Measurements from ENCODE around the gene MGAT5. TPM values are rescaled to one million over a fixed set of nuclear protein-coding genes. Genes with fewer than 3 reads are reported as not detected.
A peak's percentile ranks its signal among the peaks of the same experiment; 100 is the strongest.

Gene MGAT5
- total RNA-seq, 1 donor from 2014 or later, result 21.2 TPM

- peaks cover 2% of the 10 kb centered on the region for H3K27me3 Mint-ChIP-seq (ENCODE audit: insufficient read depth, low read depth)
These were observed 157.5 kb downstream of the MGAT5 start for GRCh38 chr2:134411279-134411827.

DNA sequence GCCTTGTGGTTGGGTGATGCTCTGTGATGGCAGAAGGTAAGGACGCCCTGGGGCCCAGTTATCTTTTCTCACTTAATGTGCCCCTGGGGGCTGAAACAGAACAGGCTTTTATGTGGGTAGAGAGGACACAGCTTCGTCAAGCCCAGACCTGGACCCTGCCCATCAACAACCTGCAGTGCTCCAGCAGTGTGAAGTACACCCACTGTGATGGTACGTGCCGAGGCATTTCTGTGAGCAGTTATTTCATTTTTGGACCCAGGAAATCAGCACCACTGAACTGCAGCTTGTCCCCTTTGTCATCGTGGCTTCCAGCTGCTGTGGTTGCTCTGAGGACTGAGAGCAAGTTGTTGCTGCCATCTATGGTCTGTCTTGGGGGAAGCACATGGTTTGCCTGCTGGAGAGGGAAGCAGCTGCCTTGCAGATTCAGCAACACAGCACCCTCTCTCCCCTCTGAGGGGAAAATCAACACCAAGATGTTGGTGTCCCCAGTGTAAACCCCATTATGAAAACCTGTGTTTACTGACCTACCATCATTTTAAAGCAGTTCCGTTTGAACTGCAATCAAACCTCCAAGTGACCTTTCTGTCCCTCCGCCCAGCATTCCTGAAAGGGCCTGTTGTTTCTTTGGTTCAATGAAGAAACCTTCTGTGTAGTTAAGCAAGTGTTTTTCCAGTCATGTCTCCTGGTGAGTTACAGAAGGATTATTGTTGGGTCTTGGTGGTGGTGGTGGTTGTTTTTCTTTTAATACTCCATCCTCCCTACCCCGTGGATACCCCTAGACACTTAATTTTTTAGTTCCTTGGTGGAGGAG is 158.2 kb downstream of the MGAT5 start:
- H3K36me3 ChIP-seq, result no peaks in the 10 kb centered on the region
- no peaks in the 10 kb centered on the region for H4K20me1 ChIP-seq (ENCODE audit: low read depth)
- no peak overlapping the region for H3K27ac ChIP-seq
- peak; percentile 83 for DNase-seq (ENCODE audit: low spot score)
- H3K36me3 Mint-ChIP-seq, result peaks cover under 1% of the 10 kb centered on the region
- no peaks in the 10 kb centered on the region for H3K9me3 ChIP-seq (ENCODE audit: low read depth)
- no peak overlapping the region for H3K4me3 Mint-ChIP-seq
- peaks cover 9% of the 10 kb centered on the region for H3K4me1 ChIP-seq
- peaks cover 2% of the 10 kb centered on the region for H3K27me3 Mint-ChIP-seq (ENCODE audit: insufficient read depth, low read depth)
- H3K9me3 Mint-ChIP-seq, result no peaks in the 10 kb centered on the region
- H3F3A ChIP-seq (ENCODE audit: low read depth), result no peaks in the 10 kb centered on the region
- H3K9ac ChIP-seq, result no peak overlapping the region
- H3K79me2 ChIP-seq (ENCODE audit: low read depth), result no peaks in the 10 kb centered on the region
- peak overlapping the region; percentile 28 for H3K27ac Mint-ChIP-seq
- no peak overlapping the region for H3K4me3 ChIP-seq
- H2AFZ ChIP-seq (replicated peaks), result peak overlapping the region; percentile 75
- H3K4me2 ChIP-seq, result peak overlapping the region; percentile 40
- TF ChIP-seq CTCF (IDR thresholded peaks at IDR 0.05) (peak; percentile 75), EZH2 (IDR thresholded peaks at IDR 0.05) (no peak)
- no peaks in the 10 kb centered on the region for H3K27me3 ChIP-seq
- H3K4me1 Mint-ChIP-seq, result peaks cover 16% of the 10 kb centered on the region

More at GRCh38 chr2:134411279-134411827, 157.5 kb downstream of the MGAT5 start:
- peak; percentile 9 for DNase-seq (ENCODE audit: low spot score)
- H3K27me3 ChIP-seq, result no peaks in the 10 kb centered on the region
- Mint-ChIP-seq H3K4me3 (no peak overlapping the region), H3K9me3 (no peaks in the 10 kb centered on the region), H3K27ac (no peak overlapping the region), H3K36me3 (peaks cover 2% of the 10 kb centered on the region), H3K4me1 (peaks cover 16% of the 10 kb centered on the region)
- no peaks in the 10 kb centered on the region for H3K79me2 ChIP-seq (ENCODE audit: low read depth)
- H3F3A ChIP-seq (ENCODE audit: low read depth), result no peaks in the 10 kb centered on the region
- H3K4me2 ChIP-seq, result peak overlapping the region; percentile 40
- no peaks in the 10 kb centered on the region for H3K9me3 ChIP-seq (ENCODE audit: low read depth)
- H3K9ac ChIP-seq, result no peak overlapping the region
- H3K36me3 ChIP-seq, result no peaks in the 10 kb centered on the region
- H4K20me1 ChIP-seq (ENCODE audit: low read depth), result no peaks in the 10 kb centered on the region
- no peak overlapping the region for H3K4me3 ChIP-seq
- TF ChIP-seq EZH2 (IDR thresholded peaks at IDR 0.05) (no peak), CTCF (IDR thresholded peaks at IDR 0.05) (no peak), EZH2phosphoT487 (IDR thresholded peaks at IDR 0.05) (no peak)
- H2AFZ ChIP-seq (replicated peaks), result peak overlapping the region; percentile 75
- peaks cover 9% of the 10 kb centered on the region for H3K4me1 ChIP-seq
- H3K27ac ChIP-seq, result no peak overlapping the region

GRCh38 chr2:134412639-134412999 is 158.7 kb downstream of the MGAT5 start:
- Histone ChIP-seq H3K4me3 (no peak overlapping the region), H3F3A (ENCODE audit: low read depth) (no peaks in the 10 kb centered on the region), H3K27me3 (no peaks in the 10 kb centered on the region), H2AFZ (replicated peaks) (no peak overlapping the region), H3K36me3 (no peaks in the 10 kb centered on the region), H3K9ac (no peak overlapping the region), H3K79me2 (ENCODE audit: low read depth) (no peaks in the 10 kb centered on the region), H3K4me2 (no peak overlapping the region), H3K9me3 (ENCODE audit: low read depth) (no peaks in the 10 kb centered on the region), H3K27ac (no peak overlapping the region), H4K20me1 (ENCODE audit: low read depth) (no peaks in the 10 kb centered on the region), H3K4me1 (peaks cover 9% of the 10 kb centered on the region)
- peaks cover 16% of the 10 kb centered on the region for H3K4me1 Mint-ChIP-seq
- H3K36me3 Mint-ChIP-seq, result no peaks in the 10 kb centered on the region
- no peaks in the 10 kb centered on the region for H3K9me3 Mint-ChIP-seq
- no peak overlapping the region for H3K4me3 Mint-ChIP-seq
- no peaks in the 10 kb centered on the region for H3K27me3 Mint-ChIP-seq (ENCODE audit: insufficient read depth, low read depth)
- no peak for DNase-seq (ENCODE audit: low spot score)
- H3K27ac Mint-ChIP-seq, result no peak overlapping the region
- TF ChIP-seq CTCF (IDR thresholded peaks at IDR 0.05) (no peak), EZH2phosphoT487 (IDR thresholded peaks at IDR 0.05) (no peak), EZH2 (IDR thresholded peaks at IDR 0.05) (no peak)
